Activated T-cell treated with anti-CD3 and anti-CD28 coated beads, Interleukin-2, amount 50 U/mL, for 24 hours (primary cell): ENCODE measurements around the gene IL22RA2.

Experiments used
- DNase-seq: peaks from one replicate; pipeline ENCODE4 v3.0.0-alpha.2; 2020
- H3K27ac Mint-ChIP-seq: 2 replicates; pipeline ENCODE4 v1.8.0; 2020; ENCODE audit warnings: mild to moderate bottlenecking, mixed read lengths
- H3K27me3 Mint-ChIP-seq: 2 replicates; pipeline ENCODE4 v1.8.0; 2020; ENCODE audit warnings: mixed read lengths
- H3K36me3 Mint-ChIP-seq: 2 replicates; pipeline ENCODE4 v1.8.0; 2020; ENCODE audit warnings: low read depth, mixed read lengths
- H3K4me1 Mint-ChIP-seq: 2 replicates; pipeline ENCODE4 v1.8.0; 2020; ENCODE audit warnings: low read depth, mixed read lengths
- H3K4me3 Mint-ChIP-seq: 2 replicates; pipeline ENCODE4 v1.8.0; 2020; ENCODE audit warnings: mild to moderate bottlenecking, moderate library complexity, mixed read lengths
- H3K9me3 Mint-ChIP-seq: 2 replicates; pipeline ENCODE4 v1.8.0; 2020; ENCODE audit warnings: mixed read lengths

Gene IL22RA2

GRCh38 chr6:137145421-137145820 lies 28.0 kb downstream of the IL22RA2 start:
- Mint-ChIP-seq H3K4me3 (no peak overlapping the region), H3K27me3 (peaks cover 2% of the 10 kb centered on the region), H3K4me1 (no peaks in the 10 kb centered on the region), H3K36me3 (no peaks in the 10 kb centered on the region), H3K9me3 (no peaks in the 10 kb centered on the region), H3K27ac (no peak overlapping the region)
- no peak for DNase-seq

DNA sequence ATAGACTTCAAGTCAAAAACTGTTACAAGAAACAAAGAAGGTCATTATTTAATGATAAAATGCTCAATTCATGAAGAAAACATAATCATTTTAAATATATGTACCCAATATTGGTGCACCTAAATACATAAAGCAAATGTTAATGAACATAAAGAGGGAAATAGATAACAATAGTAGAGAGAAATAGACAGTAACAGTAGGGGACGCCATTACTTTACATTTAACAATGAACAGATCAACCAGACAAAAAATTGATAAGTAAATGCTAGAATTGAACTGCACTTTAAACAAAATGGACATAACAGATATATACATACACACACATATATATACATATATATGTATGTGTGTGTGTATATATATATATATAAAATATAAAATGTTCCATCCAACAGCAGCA lies 37.4 kb downstream of the IL22RA2 start:
- Mint-ChIP-seq H3K4me3 (no peak overlapping the region), H3K27me3 (peaks cover 15% of the 10 kb centered on the region), H3K9me3 (peaks cover 10% of the 10 kb centered on the region), H3K36me3 (no peaks in the 10 kb centered on the region), H3K4me1 (peaks cover 2% of the 10 kb centered on the region), H3K27ac (no peak overlapping the region)
- no peak for DNase-seq

DNA sequence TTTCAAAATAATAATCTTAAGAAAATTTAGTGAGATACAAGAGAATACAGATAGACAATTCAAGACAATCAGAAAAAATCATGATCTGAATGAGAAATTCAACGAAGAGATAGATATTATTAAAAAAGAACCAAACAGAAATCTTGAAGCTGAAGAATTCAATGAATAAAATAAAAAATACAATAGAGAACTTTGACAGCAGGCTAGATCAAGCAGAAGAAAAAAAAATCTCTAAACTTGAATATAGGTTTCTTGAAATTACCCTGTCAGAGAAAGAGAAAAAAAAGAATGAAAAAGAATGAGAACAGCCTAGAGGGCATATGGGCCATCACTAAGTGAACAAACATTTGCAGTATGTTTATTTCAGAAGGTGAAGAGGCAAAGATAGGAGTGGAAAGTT lies 39.0 kb downstream of the IL22RA2 start:
- Mint-ChIP-seq H3K27ac (no peak overlapping the region), H3K4me1 (peaks cover 2% of the 10 kb centered on the region), H3K27me3 (peaks cover 25% of the 10 kb centered on the region), H3K36me3 (no peaks in the 10 kb centered on the region), H3K9me3 (peaks cover 10% of the 10 kb centered on the region), H3K4me3 (no peak overlapping the region)
- no peak for DNase-seq

- no peaks in the 10 kb centered on the region for H3K36me3 Mint-ChIP-seq
- H3K27ac Mint-ChIP-seq: no peak overlapping the region
- H3K9me3 Mint-ChIP-seq: peaks cover 10% of the 10 kb centered on the region
- peaks cover 2% of the 10 kb centered on the region for H3K4me1 Mint-ChIP-seq
- no peak overlapping the region for H3K4me3 Mint-ChIP-seq
- H3K27me3 Mint-ChIP-seq: peaks cover 30% of the 10 kb centered on the region
- DNase-seq: no peak
Observed at GRCh38 chr6:137133122-137133521, 40.3 kb downstream of the IL22RA2 start.

DNA sequence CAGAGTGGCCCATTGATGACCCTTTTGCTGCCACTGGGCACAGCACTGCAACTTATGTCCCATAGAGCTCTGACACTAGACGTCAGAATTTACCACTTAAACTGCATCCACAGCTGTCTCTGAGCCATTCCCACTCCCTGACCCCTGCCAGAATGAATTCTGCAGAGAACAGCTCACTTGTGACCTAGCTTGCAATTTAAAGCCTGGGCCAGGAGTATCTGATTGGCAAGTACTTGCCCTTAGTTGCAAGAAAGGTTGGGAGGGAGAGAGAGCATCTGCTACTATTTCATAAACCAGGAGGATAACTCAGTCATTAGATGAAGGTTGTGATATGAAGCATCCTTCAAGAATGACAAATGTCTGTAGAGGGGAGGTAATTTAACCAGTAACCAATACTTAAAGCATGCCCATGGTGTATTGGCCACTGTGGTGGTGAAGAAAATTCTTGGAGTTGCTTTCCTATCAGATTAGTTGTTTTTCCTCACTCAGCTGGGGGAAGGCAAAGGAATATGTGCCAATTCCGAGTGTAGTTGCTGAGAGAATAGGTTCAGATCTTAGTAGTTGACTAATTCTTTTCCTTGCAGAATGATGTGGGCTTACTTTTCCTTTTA lies 46.5 kb downstream of the IL22RA2 start:
- Mint-ChIP-seq H3K27me3 (peaks cover 28% of the 10 kb centered on the region), H3K4me3 (no peak overlapping the region), H3K4me1 (no peaks in the 10 kb centered on the region), H3K9me3 (no peaks in the 10 kb centered on the region), H3K36me3 (no peaks in the 10 kb centered on the region), H3K27ac (no peak overlapping the region)
- no peak for DNase-seq

DNA sequence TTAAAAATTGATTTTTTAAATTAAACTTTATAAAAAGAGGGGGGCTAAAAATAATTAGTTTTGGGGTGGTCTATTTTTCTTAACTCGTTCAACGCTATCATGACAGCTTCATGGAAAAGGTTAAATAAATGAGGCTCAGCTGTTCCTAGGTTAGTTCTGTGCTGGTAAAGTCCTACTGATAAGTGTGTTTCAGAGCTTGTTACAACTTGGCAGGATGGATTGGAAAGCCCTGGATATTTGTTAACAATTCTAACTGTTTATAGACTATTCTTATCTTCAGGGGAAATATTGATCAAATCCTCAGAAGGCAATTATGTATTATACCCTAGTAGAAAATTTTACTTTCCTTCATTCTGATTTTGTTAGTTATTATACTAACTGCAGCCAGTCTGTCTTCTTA lies 50.4 kb downstream of the IL22RA2 start:
- no peaks in the 10 kb centered on the region for H3K36me3 Mint-ChIP-seq
- no peak overlapping the region for H3K27ac Mint-ChIP-seq
- peaks cover 4% of the 10 kb centered on the region for H3K9me3 Mint-ChIP-seq
- no peak for DNase-seq
- H3K27me3 Mint-ChIP-seq: peaks cover 5% of the 10 kb centered on the region
- H3K4me3 Mint-ChIP-seq: no peak overlapping the region
- peaks cover 2% of the 10 kb centered on the region for H3K4me1 Mint-ChIP-seq

DNA sequence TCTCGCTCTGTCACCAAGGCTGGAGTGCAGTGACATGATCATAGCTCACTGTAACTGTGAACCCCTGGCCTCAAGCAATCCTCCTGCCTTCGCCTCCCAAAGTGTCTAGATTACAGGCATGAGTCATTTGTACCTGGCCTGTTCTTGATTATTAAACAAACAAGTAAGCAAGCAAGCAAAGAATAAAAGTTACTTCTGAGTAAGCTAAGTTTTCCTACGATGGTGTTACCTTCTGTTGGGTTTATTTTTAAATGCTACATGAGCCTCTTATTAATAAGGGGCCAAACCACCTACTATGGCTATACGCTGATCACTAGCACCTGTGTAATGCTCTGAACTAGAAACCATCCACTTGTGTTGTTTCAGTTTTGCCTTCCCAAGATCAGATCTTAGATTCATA lies 50.8 kb downstream of the IL22RA2 start:
- no peak overlapping the region for H3K27ac Mint-ChIP-seq

DNA sequence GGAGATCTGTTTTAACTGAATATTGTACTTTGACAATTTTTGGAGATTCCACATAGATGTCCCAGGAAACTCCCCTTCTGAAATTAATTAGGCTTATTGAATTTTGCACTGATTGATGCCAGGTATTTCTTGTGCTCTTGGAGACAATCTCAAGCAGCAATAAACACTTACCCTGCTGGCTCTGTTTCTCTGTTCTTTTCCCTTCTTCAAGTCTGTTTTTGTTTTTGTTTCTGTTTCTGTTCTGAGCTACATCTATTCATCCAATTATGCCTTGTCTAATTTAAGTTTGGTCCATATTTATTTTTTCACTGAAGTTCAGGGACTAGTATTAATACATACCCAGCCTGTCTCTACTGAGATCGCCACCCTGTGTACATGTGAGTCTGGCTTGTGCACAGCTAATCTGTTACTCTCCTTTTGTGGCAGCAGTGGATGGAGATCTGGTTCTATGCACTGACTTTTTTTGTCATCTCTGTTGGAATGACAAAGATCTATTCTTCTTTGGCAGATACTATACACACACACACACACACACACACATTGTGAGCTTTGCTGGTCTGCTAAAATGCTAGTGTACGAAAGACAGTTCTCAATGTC lies 51.9 kb downstream of the IL22RA2 start:
- Mint-ChIP-seq H3K4me1 (peaks cover 2% of the 10 kb centered on the region), H3K4me3 (no peak overlapping the region), H3K27me3 (no peaks in the 10 kb centered on the region), H3K27ac (no peak overlapping the region), H3K36me3 (no peaks in the 10 kb centered on the region), H3K9me3 (peaks cover 4% of the 10 kb centered on the region)
- DNase-seq: no peak

More for the DNA sequence above, 50.8 kb downstream of the IL22RA2 start:
- Mint-ChIP-seq H3K9me3 (peaks cover 4% of the 10 kb centered on the region), H3K27me3 (peaks cover 2% of the 10 kb centered on the region), H3K4me1 (peaks cover 2% of the 10 kb centered on the region), H3K4me3 (no peak overlapping the region), H3K36me3 (no peaks in the 10 kb centered on the region)
- no peak for DNase-seq

DNA sequence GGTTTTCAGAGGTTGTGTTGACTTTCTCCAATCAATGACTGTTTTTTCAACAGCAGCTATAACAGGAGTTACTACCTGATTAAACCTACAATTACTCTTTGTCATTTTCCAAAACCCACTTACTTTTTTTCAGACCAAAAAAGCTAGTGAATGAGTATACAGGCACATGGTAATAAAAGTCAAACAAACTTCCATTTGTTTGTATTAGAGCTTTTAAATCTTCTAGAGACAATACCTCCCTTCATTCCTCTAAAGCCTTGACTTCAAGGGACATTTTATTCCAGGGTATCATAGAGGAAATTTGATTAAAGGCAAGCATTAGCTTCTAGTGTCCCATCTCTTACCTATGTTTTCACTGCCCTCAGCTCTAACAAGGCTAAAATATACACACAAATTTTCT lies 52.7 kb downstream of the IL22RA2 start:
- H3K4me1 Mint-ChIP-seq: peaks cover 2% of the 10 kb centered on the region
- no peaks in the 10 kb centered on the region for H3K36me3 Mint-ChIP-seq
- no peak overlapping the region for H3K4me3 Mint-ChIP-seq
- no peak overlapping the region for H3K27ac Mint-ChIP-seq
- H3K27me3 Mint-ChIP-seq: no peaks in the 10 kb centered on the region
- no peak for DNase-seq
- H3K9me3 Mint-ChIP-seq: peaks cover 4% of the 10 kb centered on the region

DNA sequence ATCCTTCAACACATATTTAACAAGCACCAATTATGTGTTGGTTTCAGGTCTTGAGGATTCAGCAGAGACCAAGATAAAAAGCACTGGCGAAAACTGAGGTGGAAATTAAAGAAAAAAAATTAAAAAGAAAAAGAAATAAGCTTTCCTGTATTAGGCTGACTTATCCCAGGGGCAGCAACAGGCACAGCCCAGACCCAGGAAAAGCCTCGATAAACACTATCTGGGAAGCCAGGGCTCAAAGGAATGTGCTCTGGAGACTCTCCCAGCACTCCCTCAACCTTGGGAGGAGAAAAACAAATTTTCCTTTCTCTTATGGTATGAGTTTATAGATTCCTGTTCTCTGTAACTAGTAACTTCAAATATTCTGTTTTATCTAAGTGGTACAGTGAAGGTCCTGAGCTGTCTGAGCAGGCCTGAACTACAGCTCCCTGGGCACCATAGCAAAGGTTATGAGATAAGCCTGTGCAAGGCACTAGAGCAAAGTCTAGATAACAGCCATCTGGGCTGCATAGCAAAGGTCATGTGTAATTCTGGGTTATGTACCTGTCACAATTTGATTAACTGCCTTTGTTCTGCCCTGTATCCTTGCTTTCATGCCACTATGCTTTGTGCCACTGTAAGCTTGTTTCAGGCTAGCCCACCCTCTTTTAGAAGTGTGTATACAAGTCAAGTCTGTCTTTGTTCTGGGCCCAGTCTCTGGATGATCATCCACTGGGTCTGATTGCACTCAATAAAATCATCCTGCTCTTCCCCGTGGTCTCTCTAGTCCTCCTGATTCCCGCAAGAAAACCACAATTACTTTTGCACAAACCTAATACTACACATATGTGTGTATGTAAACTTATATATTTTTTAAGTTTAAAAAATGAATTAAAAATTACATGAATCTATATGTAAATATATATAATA lies 54.0 kb downstream of the IL22RA2 start:
- no peaks in the 10 kb centered on the region for H3K27me3 Mint-ChIP-seq
- H3K4me3 Mint-ChIP-seq: no peak overlapping the region
- peaks cover 4% of the 10 kb centered on the region for H3K9me3 Mint-ChIP-seq
- H3K27ac Mint-ChIP-seq: no peak overlapping the region
- DNase-seq: no peak
- peaks cover 2% of the 10 kb centered on the region for H3K4me1 Mint-ChIP-seq
- no peaks in the 10 kb centered on the region for H3K36me3 Mint-ChIP-seq

GRCh38 chr6:137117581-137117980 lies 55.9 kb downstream of the IL22RA2 start:
- no peak for DNase-seq
- H3K27ac Mint-ChIP-seq: no peak overlapping the region
- H3K36me3 Mint-ChIP-seq: no peaks in the 10 kb centered on the region
- H3K4me1 Mint-ChIP-seq: peaks cover 2% of the 10 kb centered on the region
- H3K4me3 Mint-ChIP-seq: no peak overlapping the region
- H3K9me3 Mint-ChIP-seq: peaks cover 4% of the 10 kb centered on the region
- H3K27me3 Mint-ChIP-seq: no peaks in the 10 kb centered on the region

- no peak for DNase-seq
- Mint-ChIP-seq H3K27me3 (peaks cover 5% of the 10 kb centered on the region), H3K4me1 (peaks cover 2% of the 10 kb centered on the region), H3K4me3 (no peak overlapping the region), H3K36me3 (no peaks in the 10 kb centered on the region), H3K9me3 (peaks cover 4% of the 10 kb centered on the region), H3K27ac (no peak overlapping the region)
Observed at GRCh38 chr6:137116807-137117206, 56.6 kb downstream of the IL22RA2 start.

GRCh38 chr6:137115658-137116057 lies 57.8 kb downstream of the IL22RA2 start:
- DNase-seq: no peak
- no peak overlapping the region for H3K4me3 Mint-ChIP-seq
- H3K4me1 Mint-ChIP-seq: no peaks in the 10 kb centered on the region
- no peaks in the 10 kb centered on the region for H3K36me3 Mint-ChIP-seq
- H3K27me3 Mint-ChIP-seq: peaks cover 5% of the 10 kb centered on the region
- peaks cover 4% of the 10 kb centered on the region for H3K9me3 Mint-ChIP-seq
- no peak overlapping the region for H3K27ac Mint-ChIP-seq

DNA sequence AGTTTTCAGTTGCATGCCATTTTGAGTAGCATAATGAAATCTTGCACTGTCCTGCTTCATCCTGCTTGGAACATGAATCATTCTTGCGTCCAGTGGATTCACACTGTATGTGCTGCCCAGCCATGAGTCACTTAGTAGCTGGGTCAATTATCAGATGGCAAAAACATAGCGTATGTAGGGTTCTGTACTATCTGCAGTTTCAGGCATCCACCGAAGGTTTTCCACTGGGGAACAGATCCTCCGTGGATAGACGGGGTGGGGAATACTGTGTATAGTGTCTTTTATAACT lies 61.4 kb downstream of the IL22RA2 start:
- H3K4me3 Mint-ChIP-seq: no peak overlapping the region
- H3K9me3 Mint-ChIP-seq: no peaks in the 10 kb centered on the region
- H3K4me1 Mint-ChIP-seq: no peaks in the 10 kb centered on the region
- peaks cover 5% of the 10 kb centered on the region for H3K27me3 Mint-ChIP-seq
- no peak for DNase-seq
- H3K27ac Mint-ChIP-seq: no peak overlapping the region
- no peaks in the 10 kb centered on the region for H3K36me3 Mint-ChIP-seq
